ENCODE data around the gene SECTM1. TPM values are rescaled to one million over a fixed set of nuclear protein-coding genes. Genes with fewer than 3 reads are reported as not detected.

Gene SECTM1
- polyA plus RNA-seq, 4 donors, result 1.2 to 3.4 (median 1.6) TPM

Other genes starting within 250 kb of the SECTM1 start
- 10 to 100 TPM; 29.5 to 65.2 (median 45.9) TPM for gene FASN, start 235.5 kb downstream of the SECTM1 start, polyA plus RNA-seq (ENCODE audit: insufficient read length in 4 of 4)
- 10 to 100 TPM; 29.8 to 93.3 (median 62.1) TPM for gene CCDC57, start 120.9 kb downstream of the SECTM1 start, polyA plus RNA-seq (ENCODE audit: insufficient read length in 4 of 4)
- 10 to 100 TPM in 3 of 4 donors, 1 to 10 TPM in 1; 8.4 to 18.8 (median 11.5) TPM for gene SLC16A3, start 104.7 kb downstream of the SECTM1 start, polyA plus RNA-seq (ENCODE audit: insufficient read length in 4 of 4)
- gene CSNK1D, start 60.1 kb downstream of the SECTM1 start, polyA plus RNA-seq (ENCODE audit: insufficient read length in 4 of 4), result 100 to 1,000 TPM; 103 to 141 (median 126) TPM
- under 1 TPM; 0.17 to 0.65 (median 0.37) TPM for gene CD7, start 16.2 kb downstream of the SECTM1 start, polyA plus RNA-seq (ENCODE audit: insufficient read length in 4 of 4)
- not detected for gene TEX19, start 25.5 kb upstream of the SECTM1 start, polyA plus RNA-seq (ENCODE audit: insufficient read length in 4 of 4)
- 1 to 10 TPM in 1 of 4 donors, under 1 TPM in 3; 0.49 to 1.1 (median 0.67) TPM for gene UTS2R, start 38.0 kb upstream of the SECTM1 start, polyA plus RNA-seq (ENCODE audit: insufficient read length in 4 of 4)
- gene HEXD, start 84.6 kb upstream of the SECTM1 start, polyA plus RNA-seq (ENCODE audit: insufficient read length in 4 of 4), result 10 to 100 TPM; 31.8 to 62.4 (median 42.6) TPM
- 10 to 100 TPM; 25.0 to 28.6 (median 26.5) TPM for gene OGFOD3, start 84.8 kb upstream of the SECTM1 start, polyA plus RNA-seq (ENCODE audit: insufficient read length in 4 of 4)
- 10 to 100 TPM; 47.8 to 57.9 (median 56.8) TPM for gene CYBC1, start 117.0 kb upstream of the SECTM1 start, polyA plus RNA-seq (ENCODE audit: insufficient read length in 4 of 4)
- gene NARF, start 125.0 kb upstream of the SECTM1 start, polyA plus RNA-seq (ENCODE audit: insufficient read length in 4 of 4), result 10 to 100 TPM; 74.7 to 94.5 (median 81.4) TPM
- 10 to 100 TPM; 34.7 to 48.6 (median 42.8) TPM for gene FOXK2, start 186.0 kb upstream of the SECTM1 start, polyA plus RNA-seq (ENCODE audit: insufficient read length in 4 of 4)